Activated CD8-positive, alpha-beta memory T cell treated with anti-CD3 and anti-CD28 coated beads, Interleukin-2, amount 10 ng/mL, durations not matched to agents 7 days and 5 days (primary cell): ENCODE measurements around the gene WDR73. TPM values are rescaled to one million over a fixed set of nuclear protein-coding genes. Genes with fewer than 3 reads are reported as not detected.
"Not testable (repeated sequence)": the region's sequence is repeated elsewhere in the genome, so short reads cannot be mapped to it uniquely, and the experiment has no call there.

Experiments used
- ATAC-seq: fragments of 150-1000 bp; cut with Tn5 transposase; one replicate; pipeline ENCODE4 v1.10.0; 2021; ENCODE audit warnings: moderate library complexity
- CTCF ChIA-PET: fragments of 350-600 bp; sonication (Branson Sonifier 250); formaldehyde crosslinking; loops from one replicate; lab custom pipeline; 2021; ENCODE audit warnings: antibody characterized with exemption; lab: Charles Lee
- DNase-seq: peaks from one replicate; pipeline ENCODE4 v3.0.0-alpha.2; 2020
- H3K27ac Mint-ChIP-seq: one replicate; pipeline ENCODE4 v1.8.0; 2021; ENCODE audit warnings: mild to moderate bottlenecking, mixed read lengths
- H3K27me3 Mint-ChIP-seq: one replicate; pipeline ENCODE4 v1.8.0; 2021; ENCODE audit warnings: mixed read lengths
- H3K36me3 Mint-ChIP-seq: one replicate; pipeline ENCODE4 v1.8.0; 2021; ENCODE audit warnings: mild to moderate bottlenecking, mixed read lengths
- H3K4me1 Mint-ChIP-seq: one replicate; pipeline ENCODE4 v1.8.0; 2021; ENCODE audit warnings: mixed read lengths
- H3K4me3 Mint-ChIP-seq: one replicate; pipeline ENCODE4 v1.8.0; 2021; ENCODE audit warnings: mild to moderate bottlenecking, moderate library complexity, mixed read lengths
- H3K9me3 Mint-ChIP-seq: one replicate; pipeline ENCODE4 v1.8.0; 2022; ENCODE audit warnings: low read depth, mixed read lengths
- total RNA-seq, 2 experiments: library from RNA; stranded (reverse); gene quantifications; one replicate each; pipeline ENCODE4 v1.2.3, GENCODE V29; 2021

WDR73 gene
- total RNA-seq, 2 experiments from 2014 or later: 18.4 to 19.9 TPM

GRCh38 chr15:84653584-84653909 is 536 bp downstream of the WDR73 start:
- CTCF ChIA-PET: interaction anchor here (0.7 to 6.3 kb wide), 20 partner anchors 9 to 275 kb away, joined by 3 to 38 read pairs (median 5); partner anchors contain the start of genes SEC11A and ZNF592
- no peaks in the 10 kb centered on the region for H3K27me3 Mint-ChIP-seq
- peaks cover 17% of the 10 kb centered on the region for H3K36me3 Mint-ChIP-seq
- peaks cover 43% of the 10 kb centered on the region for H3K4me1 Mint-ChIP-seq
- H3K4me3 Mint-ChIP-seq: peak overlapping the region; percentile 93
- H3K9me3 Mint-ChIP-seq: no peaks in the 10 kb centered on the region
- ATAC-seq (no peak), DNase-seq (peak; percentile 45)
- peak overlapping the region; percentile 92 for H3K27ac Mint-ChIP-seq

GRCh38 chr15:84649706-84650105 is 4.4 kb downstream of the WDR73 start:
- H3K9me3 Mint-ChIP-seq: no peaks in the 10 kb centered on the region
- H3K27ac Mint-ChIP-seq: no peak overlapping the region
- CTCF ChIA-PET: interaction anchor here (0.7 to 1.4 kb wide), 3 partner anchors 10 to 62 kb away, joined by 3 to 4 read pairs (median 3); no protein-coding TSS in a partner anchor
- no peak overlapping the region for H3K4me3 Mint-ChIP-seq
- H3K4me1 Mint-ChIP-seq: peaks cover 38% of the 10 kb centered on the region
- ATAC-seq: no peak
- peaks cover 31% of the 10 kb centered on the region for H3K36me3 Mint-ChIP-seq
- no peaks in the 10 kb centered on the region for H3K27me3 Mint-ChIP-seq
- DNase-seq: no peak

GRCh38 chr15:84648539-84648938 is 5.5 kb downstream of the WDR73 start:
- CTCF ChIA-PET: interaction anchor here (1.1 to 1.4 kb wide), 3 partner anchors 50 to 230 kb away, joined by 3 to 5 read pairs (median 3); no protein-coding TSS in a partner anchor
- Mint-ChIP-seq H3K27me3 (no peaks in the 10 kb centered on the region), H3K36me3 (peaks cover 33% of the 10 kb centered on the region), H3K4me1 (peaks cover 34% of the 10 kb centered on the region), H3K4me3 (no peak overlapping the region), H3K9me3 (no peaks in the 10 kb centered on the region), H3K27ac (no peak overlapping the region)
- ATAC-seq (no peak), DNase-seq (no peak)

- CTCF ChIA-PET: interaction anchor here (1.2 to 1.3 kb wide), 2 partner anchors 14 to 231 kb away, joined by 3 to 4 read pairs; no protein-coding TSS in a partner anchor
- Mint-ChIP-seq H3K27ac (peak overlapping the region; percentile 2), H3K36me3 (peaks cover 38% of the 10 kb centered on the region), H3K4me3 (no peak overlapping the region), H3K9me3 (no peaks in the 10 kb centered on the region), H3K4me1 (peaks cover 26% of the 10 kb centered on the region), H3K27me3 (no peaks in the 10 kb centered on the region)
- DNase-seq (no peak), ATAC-seq (peak; percentile 33)
Observed at GRCh38 chr15:84647726-84648125, 6.4 kb downstream of the WDR73 start.

GRCh38 chr15:84645997-84646396 is 8.1 kb downstream of the WDR73 start:
- Mint-ChIP-seq H3K27ac (no peak overlapping the region), H3K9me3 (no peaks in the 10 kb centered on the region), H3K27me3 (no peaks in the 10 kb centered on the region), H3K36me3 (peaks cover 37% of the 10 kb centered on the region), H3K4me1 (peaks cover 18% of the 10 kb centered on the region), H3K4me3 (no peak overlapping the region)
- CTCF ChIA-PET: interaction anchor here (2.3 kb wide), 1 partner anchor 8 kb away, joined by 8 read pairs; the partner anchor contains the start of gene WDR73
- ATAC-seq (no peak), DNase-seq (no peak)

GRCh38 chr15:84645496-84645895 is 8.6 kb downstream of the WDR73 start:
- no peak for ATAC-seq
- DNase-seq: no peak
- Mint-ChIP-seq H3K27ac (no peak overlapping the region), H3K36me3 (peaks cover 38% of the 10 kb centered on the region), H3K9me3 (no peaks in the 10 kb centered on the region), H3K4me1 (peaks cover 19% of the 10 kb centered on the region), H3K27me3 (no peaks in the 10 kb centered on the region), H3K4me3 (no peak overlapping the region)
- CTCF ChIA-PET: interaction anchor here (2.3 kb wide), 1 partner anchor 8 kb away, joined by 8 read pairs; the partner anchor contains the start of gene WDR73

- ATAC-seq: no peak
- Mint-ChIP-seq H3K4me1 (peaks cover 16% of the 10 kb centered on the region), H3K4me3 (no peak overlapping the region)
Observed at GRCh38 chr15:84643838-84644237, 10.2 kb downstream of the WDR73 start.

GRCh38 chr15:84642640-84643039 is 11.4 kb downstream of the WDR73 start:
- not testable (repeated sequence) for ATAC-seq, H3K27ac Mint-ChIP-seq, H3K4me3 Mint-ChIP-seq, H3K9me3 Mint-ChIP-seq, DNase-seq, H3K27me3 Mint-ChIP-seq
- peaks cover 41% of the 10 kb centered on the region for H3K36me3 Mint-ChIP-seq
- CTCF ChIA-PET: interaction anchor here (1.5 to 2.3 kb wide), 2 partner anchors 11 to 13 kb away, joined by 3 to 7 read pairs; partner anchors contain the start of gene WDR73
- peaks cover 12% of the 10 kb centered on the region for H3K4me1 Mint-ChIP-seq

More at GRCh38 chr15:84643838-84644237, 10.2 kb downstream of the WDR73 start:
- no peak overlapping the region for H3K27ac Mint-ChIP-seq
- no peaks in the 10 kb centered on the region for H3K9me3 Mint-ChIP-seq
- H3K27me3 Mint-ChIP-seq: no peaks in the 10 kb centered on the region
- CTCF ChIA-PET: interaction anchor here (2.3 kb wide), 2 partner anchors 10 to 12 kb away, joined by 7 to 8 read pairs; partner anchors contain the start of gene WDR73
- no peak for DNase-seq
- H3K36me3 Mint-ChIP-seq: peaks cover 45% of the 10 kb centered on the region

- peaks cover 11% of the 10 kb centered on the region for H3K4me1 Mint-ChIP-seq
- H3K9me3 Mint-ChIP-seq, DNase-seq, ATAC-seq, H3K4me3 Mint-ChIP-seq, H3K27me3 Mint-ChIP-seq, H3K27ac Mint-ChIP-seq: not testable (repeated sequence)
- CTCF ChIA-PET: interaction anchor here (1.5 kb wide), 1 partner anchor 12 kb away, joined by 3 read pairs; the partner anchor contains the start of gene WDR73
- peaks cover 41% of the 10 kb centered on the region for H3K36me3 Mint-ChIP-seq
Observed at GRCh38 chr15:84641871-84642270, 12.2 kb downstream of the WDR73 start.

- H3K4me1 Mint-ChIP-seq: peaks cover 34% of the 10 kb centered on the region
- no peaks in the 10 kb centered on the region for H3K9me3 Mint-ChIP-seq
- no peaks in the 10 kb centered on the region for H3K27me3 Mint-ChIP-seq
- peaks cover 43% of the 10 kb centered on the region for H3K36me3 Mint-ChIP-seq
- CTCF ChIA-PET: interaction anchor here (0.5 to 6.7 kb wide), 6 partner anchors 16 to 109 kb away, joined by 3 to 48 read pairs (median 4); partner anchors contain the start of gene WDR73
- H3K27ac Mint-ChIP-seq: no peak overlapping the region
- DNase-seq (no peak), ATAC-seq (no peak)
- H3K4me3 Mint-ChIP-seq: no peak overlapping the region
Observed at GRCh38 chr15:84638103-84638502, 16.0 kb downstream of the WDR73 start.

- ATAC-seq: no peak
- peak overlapping the region; percentile 93 for H3K4me3 Mint-ChIP-seq
- DNase-seq: no peak
- peaks cover 25% of the 10 kb centered on the region for H3K36me3 Mint-ChIP-seq
- CTCF ChIA-PET: interaction anchor here (0.9 to 6.7 kb wide), 9 partner anchors 13 to 294 kb away, joined by 3 to 48 read pairs (median 8); partner anchors contain the start of genes WDR73 and ZSCAN2
- H3K27ac Mint-ChIP-seq: peak overlapping the region; percentile 81
- H3K9me3 Mint-ChIP-seq: no peaks in the 10 kb centered on the region
- H3K27me3 Mint-ChIP-seq: no peaks in the 10 kb centered on the region
- H3K4me1 Mint-ChIP-seq: peaks cover 50% of the 10 kb centered on the region
Observed at GRCh38 chr15:84634228-84634837, 19.8 kb downstream of the WDR73 start.

- Mint-ChIP-seq H3K9me3 (no peaks in the 10 kb centered on the region), H3K27ac (peak overlapping the region; percentile 97), H3K36me3 (peaks cover 21% of the 10 kb centered on the region), H3K4me1 (peaks cover 50% of the 10 kb centered on the region), H3K4me3 (peak overlapping the region; percentile 93), H3K27me3 (no peaks in the 10 kb centered on the region)
- ATAC-seq: peak; percentile 54
- DNase-seq: peak; percentile 78
- CTCF ChIA-PET: interaction anchor here (0.6 to 6.7 kb wide), 10 partner anchors 14 to 405 kb away, joined by 3 to 48 read pairs (median 9); partner anchors contain the start of genes WDR73 and ZSCAN2
Observed at GRCh38 chr15:84633311-84634227, 20.5 kb downstream of the WDR73 start.
